ENCODE measurements around the gene BUD13.

GRCh38 chr11:116731097-116731761, 41.6 kb downstream of the BUD13 start:
- TF ChIP-seq EZH2 (IDR thresholded peaks at IDR 0.05; ENCODE audit: borderline replicate concordance, low read length) (no peak), CTCF (conservative IDR thresholded peaks at IDR 0.05 in 1 of 2, IDR thresholded peaks at IDR 0.05 in 1 of 2; ENCODE audit: extremely low read depth in 1 of 2, insufficient read depth in 1 of 2, low read depth in 1 of 2, low read length in 2 of 2) (no peak)
